Stimulated activated CD4-positive, alpha-beta T cell treated with anti-CD3 and anti-CD28 coated beads, Interleukin-4, amount 100 ng/mL, for 48 hours (primary cell): ENCODE results near the gene PKP3.

Source experiments
- DNase-seq, 2 donors: peaks; one replicate each; pipeline ENCODE4 v3.0.0-alpha.2; 2020; ENCODE audit warnings: low read depth in 2 of 2

The PKP3 gene

DNA sequence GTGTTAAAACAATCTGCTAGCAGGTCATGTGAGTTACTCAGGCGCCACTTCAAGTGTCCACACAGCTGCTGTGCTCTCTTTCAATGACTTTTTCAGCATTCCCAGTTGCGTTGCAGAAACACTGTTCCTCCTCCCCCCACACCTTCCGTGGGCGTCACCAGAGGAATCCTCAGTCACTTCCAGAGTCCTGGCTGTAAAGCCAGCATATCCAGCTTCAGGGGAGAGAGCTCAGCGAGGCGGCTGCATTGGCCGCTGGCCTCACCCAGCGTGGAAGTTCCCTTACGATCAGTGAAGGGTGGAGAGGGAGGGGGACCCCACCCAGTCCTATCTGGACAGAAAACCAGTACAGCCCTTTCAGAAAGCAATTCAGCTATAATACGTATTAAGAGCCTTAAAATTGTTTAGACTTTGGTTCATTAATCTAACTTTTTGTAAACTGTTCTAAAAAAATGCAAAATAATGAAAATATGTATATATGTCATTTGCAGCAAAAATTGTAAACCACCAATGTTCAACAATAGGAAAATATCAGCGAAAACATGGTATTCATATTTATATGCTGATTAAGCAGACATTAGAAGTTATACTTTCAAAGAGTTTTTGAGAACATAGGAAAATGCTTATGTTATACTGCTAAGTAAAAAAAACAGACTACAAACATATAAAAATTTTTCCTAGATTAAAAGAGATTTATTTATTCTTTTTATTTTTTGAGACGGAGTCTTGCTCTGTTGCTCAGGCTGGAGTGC is 50.6 kb downstream of the PKP3 start:
- no peak for DNase-seq

DNA sequence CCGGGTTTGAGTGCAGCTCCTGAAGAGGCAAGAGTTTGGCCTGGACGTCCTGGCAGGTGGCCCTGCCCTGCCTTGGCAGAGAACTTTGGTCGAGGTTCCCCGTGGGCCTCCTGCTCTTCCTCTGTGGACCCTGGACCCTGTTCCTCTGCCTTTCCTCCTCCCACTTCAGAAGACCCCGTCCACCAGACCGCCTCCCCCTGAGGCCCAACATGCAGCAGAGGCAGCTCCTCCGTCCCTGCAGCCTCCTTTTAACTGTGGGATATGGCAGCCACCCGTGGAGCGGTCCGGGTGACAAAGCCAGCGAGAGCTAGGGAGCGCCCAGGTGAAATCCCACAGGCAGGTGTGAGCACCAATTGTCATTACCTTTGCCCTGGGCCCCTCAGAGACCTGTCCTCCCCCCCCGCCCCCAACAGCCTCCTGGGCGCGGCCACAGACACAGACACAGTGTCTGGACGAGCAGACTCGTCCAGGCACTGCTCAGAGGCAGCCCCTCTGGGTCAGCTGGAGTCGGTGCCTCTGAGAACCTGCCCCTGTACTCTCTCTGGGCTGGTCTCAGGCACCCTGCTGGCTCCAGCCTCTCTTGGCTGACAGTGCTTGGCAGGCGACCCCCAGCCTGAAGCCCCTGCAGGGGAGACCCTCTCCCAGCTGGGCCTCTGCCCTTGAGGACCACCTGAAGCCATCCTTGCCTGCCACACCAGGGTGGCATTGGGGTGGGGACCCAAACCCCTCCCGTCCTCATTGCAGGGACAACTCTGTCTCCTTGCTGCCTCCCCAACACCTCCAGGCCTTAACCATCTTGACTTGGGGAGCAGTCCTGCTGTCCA is 52.0 kb downstream of the PKP3 start:
- no peak for DNase-seq

DNA sequence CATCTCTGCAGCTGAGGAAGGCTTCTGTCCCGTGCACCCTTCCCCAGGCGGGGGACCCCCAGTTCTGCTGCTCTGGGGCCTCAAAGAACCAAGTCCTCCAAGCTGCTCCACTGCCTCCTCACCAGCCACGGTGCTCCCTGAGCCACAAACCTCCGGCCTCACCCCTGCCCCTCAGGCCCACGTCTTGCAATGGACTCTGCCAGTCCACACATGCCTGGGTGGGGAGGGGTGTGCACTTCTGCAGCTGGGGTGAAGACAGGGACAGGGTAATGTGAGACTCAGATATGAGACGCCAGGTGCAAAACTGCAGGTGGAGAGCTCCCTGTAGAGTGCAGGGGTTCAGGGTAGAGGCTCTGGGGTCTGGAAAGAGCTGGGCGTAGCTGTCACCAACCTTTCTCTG is 52.9 kb downstream of the PKP3 start:
- no peak for DNase-seq

DNA sequence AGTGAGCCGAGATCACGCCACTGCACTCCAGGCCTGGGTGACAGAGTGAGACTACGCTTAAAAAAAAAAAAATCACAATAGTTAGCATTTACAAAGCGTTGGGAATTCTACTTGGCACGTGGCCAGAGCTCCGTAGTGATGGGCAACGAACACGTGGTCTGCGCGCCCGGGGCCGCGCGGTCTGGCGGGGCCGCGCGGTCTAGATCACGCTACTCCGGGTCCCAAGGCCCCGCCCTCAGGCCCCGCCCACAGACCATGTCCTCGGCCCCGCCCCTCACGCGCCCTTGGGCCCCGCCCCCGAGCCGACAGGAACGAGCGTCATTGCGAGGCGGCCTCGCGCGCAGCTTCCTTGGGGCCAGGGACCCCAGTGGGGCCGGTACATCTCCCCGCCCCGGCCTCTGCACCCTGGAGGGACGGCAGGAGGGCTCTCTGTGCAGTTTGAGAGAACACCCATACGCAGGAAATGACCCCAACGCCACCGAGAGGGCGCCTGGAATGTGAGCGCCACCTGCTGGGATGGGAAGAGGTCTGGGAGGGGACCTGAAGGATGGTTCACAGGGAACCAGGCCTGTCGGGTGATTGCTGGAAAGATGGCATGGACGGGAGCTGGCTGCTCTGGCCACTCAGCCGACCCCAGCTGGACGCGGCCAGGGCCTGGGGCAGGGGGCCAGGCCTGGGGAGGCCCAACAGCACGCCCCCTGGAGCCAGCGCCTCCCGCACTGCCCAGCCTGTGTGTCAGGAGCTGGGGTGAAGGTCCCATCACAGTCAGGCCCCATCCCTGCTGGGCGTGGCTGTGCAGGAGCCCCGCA is 54.1 kb downstream of the PKP3 start:
- DNase-seq: peak; percentile 97 to 99

DNA sequence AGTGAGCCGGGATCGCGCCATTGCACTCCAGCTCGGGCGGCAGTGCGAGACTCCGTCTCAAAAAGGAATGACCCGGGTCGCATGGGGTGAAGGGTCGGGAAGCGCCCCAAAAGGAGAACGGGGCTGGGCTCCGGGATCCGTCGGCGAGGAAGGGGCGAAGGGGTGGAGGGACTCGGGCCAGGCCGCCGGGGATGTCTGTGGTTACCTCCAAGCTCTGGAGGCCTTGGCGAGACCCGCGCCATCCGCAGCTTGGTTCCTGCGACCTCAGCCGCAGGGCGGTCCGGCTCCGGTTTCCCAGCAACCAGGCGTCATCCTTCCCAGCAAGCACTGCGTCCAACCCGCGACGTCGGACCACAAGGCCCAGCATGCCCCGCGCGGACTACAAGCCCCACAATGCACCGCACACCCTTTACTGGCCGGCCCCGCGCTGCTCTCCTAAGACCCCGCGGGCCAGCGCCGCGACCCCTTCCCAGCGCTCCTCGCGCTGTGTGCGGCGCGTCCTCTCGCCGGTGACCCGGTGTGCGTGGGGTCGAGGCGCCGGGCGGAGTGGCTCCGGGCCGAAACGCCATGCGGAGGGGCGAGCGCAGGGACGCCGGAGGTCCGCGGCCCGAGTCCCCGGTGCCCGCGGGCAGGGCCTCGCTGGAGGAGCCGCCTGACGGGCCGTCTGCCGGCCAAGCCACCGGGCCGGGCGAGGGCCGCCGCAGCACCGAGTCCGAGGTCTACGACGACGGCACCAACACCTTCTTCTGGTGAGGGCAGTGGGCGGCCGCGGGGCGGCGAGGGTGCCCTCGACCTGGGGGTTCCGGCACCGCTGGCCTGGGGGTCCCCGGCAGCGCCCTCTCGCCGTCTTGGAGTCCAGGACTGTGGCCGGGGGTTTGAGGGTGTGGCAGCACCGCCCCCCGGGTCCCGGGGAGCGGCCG is 56.1 kb downstream of the PKP3 start, which contains the start of gene PTDSS2:
PTDSS2 (plus strand) TSS at position 391 of the 920 bp plus-strand sequence; CDS start at position 568, 177 bp downstream.
- DNase-seq: peak; percentile 91 to 94

DNA sequence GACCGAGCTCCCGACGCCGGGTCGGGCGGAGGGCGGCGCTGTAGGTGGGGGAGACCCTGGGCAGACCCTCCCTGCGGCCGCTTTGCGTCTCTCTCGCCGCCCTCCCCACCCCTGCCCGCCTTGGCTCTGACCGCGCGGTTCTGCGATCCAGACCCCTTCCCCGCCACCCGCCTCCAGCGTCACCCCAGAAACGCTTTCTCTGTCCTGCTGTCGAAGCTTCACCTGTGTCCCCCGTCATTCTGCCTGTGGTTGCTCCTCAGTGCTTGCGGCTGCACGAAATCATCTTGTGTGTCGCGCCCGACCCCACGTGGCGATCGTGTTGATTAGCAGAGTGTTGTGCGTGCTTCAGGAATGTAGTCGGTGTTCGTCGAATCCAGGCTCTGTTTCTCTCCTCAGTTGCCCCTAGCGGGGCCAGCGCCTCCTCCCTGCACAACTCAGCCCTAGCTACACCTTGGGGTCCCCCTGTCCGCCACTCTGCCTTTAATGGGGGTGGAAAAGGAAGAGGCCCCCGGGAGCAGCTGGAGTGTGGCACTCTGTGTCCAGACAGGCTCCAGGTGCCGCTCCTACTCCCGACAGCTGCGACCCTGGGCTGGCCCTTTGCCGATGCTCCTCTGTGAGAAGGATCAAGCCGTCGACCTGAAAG is 56.9 kb downstream of the PKP3 start:
- peak; percentile 53 to 60 for DNase-seq

DNA sequence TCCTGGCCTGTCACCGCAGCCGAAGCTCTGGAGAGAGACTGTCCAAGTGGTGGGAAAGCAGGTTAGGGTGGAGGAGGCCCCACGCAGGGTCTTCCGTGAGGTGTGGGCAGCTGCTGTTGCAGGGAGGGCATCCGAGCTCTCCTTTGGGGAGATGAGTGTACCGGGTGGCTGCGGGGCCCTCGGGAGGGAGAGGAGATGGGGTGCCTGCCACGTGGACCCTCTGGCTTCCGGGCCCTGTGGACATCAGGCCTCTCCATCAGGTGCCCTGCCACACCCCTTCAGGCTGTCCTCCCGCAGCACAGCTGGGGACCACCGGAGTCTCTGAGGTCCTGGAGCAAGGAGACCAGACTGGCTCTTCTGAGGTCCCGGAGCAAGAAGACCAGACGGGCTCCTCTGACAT is 57.7 kb downstream of the PKP3 start:
- DNase-seq: no peak

DNA sequence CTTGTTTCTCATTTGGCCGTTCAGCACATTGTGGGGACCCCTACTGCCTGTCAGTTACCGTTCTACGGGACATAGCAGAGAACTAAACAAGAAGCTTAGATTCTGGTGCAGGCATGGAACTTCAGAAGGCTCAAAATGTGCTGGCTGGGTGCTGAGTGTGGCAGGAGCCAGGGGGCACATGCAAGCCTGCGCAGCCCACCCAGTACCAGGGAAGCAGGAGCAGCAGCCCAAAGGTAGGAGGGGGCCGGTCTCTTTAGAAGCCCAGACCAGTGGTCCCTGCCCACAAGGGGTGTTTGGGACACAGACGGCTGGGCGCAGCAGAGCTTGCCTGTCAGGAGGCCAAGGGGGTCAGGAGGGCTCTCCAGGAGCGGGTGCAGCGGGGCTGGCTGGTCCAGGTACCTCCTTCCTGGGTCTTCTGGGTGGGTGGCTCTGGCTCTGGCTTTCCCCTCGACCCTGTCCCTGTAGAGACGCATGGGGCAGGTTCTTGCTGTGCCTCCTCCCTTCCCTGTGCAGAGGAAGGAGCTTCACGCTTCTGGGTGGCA is 58.3 kb downstream of the PKP3 start:
- DNase-seq: no peak

DNA sequence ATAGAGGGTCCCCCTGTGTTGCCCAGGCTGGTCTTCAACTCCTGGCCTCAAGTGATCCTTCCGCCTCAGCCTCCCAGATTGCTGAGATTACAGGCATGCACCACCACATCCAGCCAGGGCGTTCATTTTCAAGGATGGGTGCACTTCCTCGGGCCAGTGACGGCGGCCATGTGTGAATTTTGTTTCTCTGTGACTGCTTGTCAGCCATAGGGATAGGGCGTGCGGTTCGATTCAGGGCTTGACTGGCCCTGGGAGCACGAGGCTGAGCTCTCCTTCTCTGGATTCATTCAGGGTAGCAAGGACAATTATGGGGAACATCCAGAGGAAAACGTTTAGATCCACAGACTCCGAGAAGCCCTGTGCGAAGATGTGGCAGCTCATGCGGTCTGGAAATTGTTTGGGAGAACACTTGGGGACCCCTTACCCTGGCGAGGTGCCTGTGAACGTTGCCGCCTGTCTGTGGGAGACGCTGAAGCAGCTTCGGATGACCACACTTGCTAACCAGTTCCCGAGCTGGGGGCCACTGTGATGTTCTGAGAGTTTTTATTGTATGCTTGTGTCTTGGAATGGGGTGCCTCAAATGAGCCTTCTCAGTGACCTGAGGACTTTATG is 59.0 kb downstream of the PKP3 start:
- no peak for DNase-seq

DNA sequence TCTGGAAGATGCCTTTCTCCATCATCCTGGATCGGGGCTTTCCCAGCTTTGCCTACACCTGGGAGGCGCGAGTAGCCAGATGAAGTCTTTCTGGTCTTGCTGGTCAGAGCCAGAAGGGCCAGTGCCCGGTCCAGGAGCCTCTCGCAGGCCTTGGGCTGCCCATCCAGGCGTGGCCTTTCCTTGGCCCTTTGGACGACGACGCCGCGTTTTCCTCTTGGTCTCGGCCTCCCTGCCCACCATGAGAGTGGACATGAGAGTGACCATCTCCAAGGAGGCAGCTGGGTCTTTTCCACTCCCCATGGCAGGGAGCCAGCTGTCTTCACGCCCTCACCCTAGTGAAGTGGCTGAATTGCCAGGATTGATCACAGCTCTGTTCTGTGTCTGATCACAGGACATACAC is 59.6 kb downstream of the PKP3 start:
- DNase-seq: no peak

DNA sequence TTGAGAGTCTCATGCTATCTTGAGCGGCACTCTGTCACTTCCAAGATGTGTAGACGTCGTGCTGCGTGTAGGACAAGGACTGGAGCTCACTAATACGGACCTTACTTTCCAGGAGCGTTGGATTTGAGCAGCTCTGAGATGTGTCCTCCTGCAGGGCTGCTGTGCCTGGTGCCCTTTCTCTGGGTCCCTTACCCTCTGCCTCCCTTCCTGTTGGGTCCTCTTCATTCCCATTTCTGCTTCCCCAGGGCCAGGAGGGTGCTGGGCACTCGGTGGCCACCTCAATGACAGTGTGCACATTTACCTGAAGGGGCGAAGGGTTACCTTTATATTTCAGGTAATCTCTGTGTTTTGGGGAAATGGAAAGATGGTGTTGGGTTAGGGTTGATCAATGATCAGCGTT is 60.0 kb downstream of the PKP3 start:
- DNase-seq: no peak
